K562 (cell line): ENCODE measurements around the gene GTPBP2. TPM values are rescaled to one million over a fixed set of nuclear protein-coding genes. Genes with fewer than 3 reads are reported as not detected.
A peak's percentile ranks its signal among the peaks of the same experiment; 100 is the strongest.

Source experiments
- BCLAF1 ChIP-seq, 2 experiments: fragments of 450-650 bp in 1 of 2; IDR thresholded peaks; 2 replicates each; pipeline ENCODE4 v1.6.1; 2011 to 2017; ENCODE audit warnings: low read depth in 2 of 2, antibody characterized with exemption in 1 of 2, borderline replicate concordance in 1 of 2, low read length in 1 of 2, mild to moderate bottlenecking in 1 of 2, mixed read lengths in 1 of 2; ENCODE audit not compliant: control insufficient read depth in 1 of 2
- CBFA2T3 ChIP-seq: fragments of 450-650 bp; IDR thresholded peaks from 2 replicates; pipeline ENCODE4 v1.6.1; 2017
- E2F5 ChIP-seq: sonication (generic); formaldehyde crosslinking; IDR thresholded peaks from 2 replicates; pipeline ENCODE4 v1.8.0; 2022; ENCODE audit warnings: mild to moderate bottlenecking, missing genetic modification reagents
- FOXK1 ChIP-seq: sonication (generic); formaldehyde crosslinking; IDR thresholded peaks from 2 replicates; pipeline ENCODE4 v1.8.0; 2022; ENCODE audit warnings: missing genetic modification reagents, mild to moderate bottlenecking, borderline replicate concordance
- GABPB1 ChIP-seq: sonication (generic); formaldehyde crosslinking; IDR thresholded peaks from 2 replicates; pipeline ENCODE4 v1.8.0; 2022; ENCODE audit warnings: mild to moderate bottlenecking, missing genetic modification reagents
- HNRNPLL ChIP-seq: fragments of 200-400 bp; formaldehyde crosslinking; IDR thresholded peaks from 2 replicates; pipeline ENCODE4 v1.6.1; 2017; ENCODE audit warnings: low read length, low read depth, mild to moderate bottlenecking; ENCODE audit not compliant: poor library complexity, severe bottlenecking
- KAT7 ChIP-seq: sonication (generic); formaldehyde crosslinking; IDR thresholded peaks from 2 replicates; pipeline ENCODE4 v1.8.0; 2022; ENCODE audit warnings: missing genetic modification reagents, mild to moderate bottlenecking, borderline replicate concordance
- KDM2B ChIP-seq: fragments of 250-450 bp; sonication (Bioruptor Pico); IDR thresholded peaks from 2 replicates; pipeline ENCODE4 v1.8.0; 2021; ENCODE audit warnings: mild to moderate bottlenecking, moderate library complexity
- NCOA4 ChIP-seq: fragments of 450-650 bp; IDR thresholded peaks from 2 replicates; pipeline ENCODE4 v1.6.1; 2018; ENCODE audit warnings: mild to moderate bottlenecking; ENCODE audit not compliant: partially characterized antibody
- NKRF ChIP-seq: fragments of 450-650 bp; IDR thresholded peaks from 2 replicates; pipeline ENCODE4 v1.6.1; 2016; ENCODE audit warnings: borderline replicate concordance
- NRF1 ChIP-seq, 2 experiments: fragments of 450-650 bp; IDR thresholded peaks in 1 of 2; conservative IDR thresholded peaks in 1 of 2; 2 replicates each; pipeline ENCODE4 v1.6.1; 2014; ENCODE audit warnings: mild to moderate bottlenecking in 2 of 2
- PATZ1 ChIP-seq: fragments of 250-450 bp; sonication (Bioruptor Pico); IDR thresholded peaks from 2 replicates; pipeline ENCODE4 v1.5.0; 2020; ENCODE audit warnings: mild to moderate bottlenecking, borderline replicate concordance
- PHF8 ChIP-seq: fragments of 200-600 bp; sonication (generic); IDR thresholded peaks from 2 replicates; pipeline ENCODE4 v1.6.1; 2012; ENCODE audit warnings: mixed run types, mild to moderate bottlenecking, inconsistent platforms, low read length, moderate library complexity, borderline replicate concordance
- SRSF1 ChIP-seq: fragments of 200-400 bp; formaldehyde crosslinking; IDR thresholded peaks from 2 replicates; pipeline ENCODE4 v1.6.1; 2017; ENCODE audit warnings: mild to moderate bottlenecking, low read depth, low read length, moderate library complexity
- TAF1 ChIP-seq: IDR thresholded peaks from 2 replicates; pipeline ENCODE4 v1.6.1; 2011; ENCODE audit warnings: mild to moderate bottlenecking, low read length, moderate library complexity; ENCODE audit not compliant: insufficient read depth, control insufficient read depth, severe bottlenecking; ENCODE audit errors: extremely low read depth
- ZC3H4 ChIP-seq: sonication (generic); formaldehyde crosslinking; IDR thresholded peaks from 2 replicates; pipeline ENCODE4 v1.9.0; 2021; ENCODE audit warnings: missing genetic modification reagents, borderline replicate concordance
- ZC3H8 ChIP-seq: fragments of 450-650 bp; IDR thresholded peaks from 2 replicates; pipeline ENCODE4 v1.6.1; 2017
- polyA plus RNA-seq, 8 experiments: library from polyadenylated mRNA; depleted of rRNA in 4 of 8; stranded (reverse) in 5 of 8; unstranded in 3 of 8; fragments of >200 nt; fragmentation: Nextera tagmentation in 2 of 8; fragmentation: Illumina TruSeq in 1 of 8; extraction: Ambion mirVana in 2 of 8; extraction: Trizol in 1 of 8; gene quantifications; 2 replicates each; pipeline versions ENCODE4 v1.2.1 to v1.2.3, GENCODE V29; 2011 to 2014; ENCODE audit warnings: inconsistent platforms in 1 of 8, missing spikeins in 1 of 8
- total RNA-seq, 7 experiments: library from RNA; depleted of rRNA in 6 of 7; stranded (reverse); fragments of >200 nt in 6 of 7; fragmentation: Illumina TruSeq in 2 of 7; extraction: Trizol in 2 of 7; gene quantifications; 2 replicates each; pipeline versions ENCODE4 v1.2.1 to v1.2.3, GENCODE V29; 2011 to 2021; ENCODE audit warnings: low replicate concordance in 1 of 7

The GTPBP2 gene
- total and polyA plus RNA-seq, 9 of the 15 experiments (the other 6 are each of a cell fraction or from before 2014, with no cell fraction given) = 48.4 to 196 (median 111) TPM

GRCh38 chr6:43575772-43576551 lies 53.1 kb downstream of the GTPBP2 start, which contains the start of the genes POLH and XPO5 (continued):
- TF ChIP-seq KAT7 (peak; percentile 88; the same call in 1 of the 2 replicates), PHF8 (peak; percentile 94), ZC3H8 (0 out of 2 replicates have a peak, but pooled peaks have one; percentile 77), BCLAF1 (IDR thresholded peaks at IDR 0.05; ENCODE audit: borderline replicate concordance in 1 of 2, control insufficient read depth in 1 of 2, low read depth in 2 of 2, low read length in 1 of 2) (no peak), CBFA2T3 (0 out of 2 replicates have a peak, but pooled peaks have one; percentile 13), HNRNPLL (peak; percentile 86), E2F5 (CRISPR knock-in tag) (0 out of 2 replicates have a peak, but pooled peaks have one; percentile 87), GABPB1 (CRISPR knock-in tag) (peak; percentile 52; the same call in 1 of the 2 replicates), SRSF1 (no peak), ZC3H4 (CRISPR knock-in tag) (no peak), NCOA4 (no peak), NRF1 (conservative IDR thresholded peaks at IDR 0.05 in 1 of 2, IDR thresholded peaks at IDR 0.05 in 1 of 2) (peak; percentile 100), PATZ1 (CRISPR knock-in tag) (no peak), KDM2B (CRISPR knock-in tag) (0 out of 2 replicates have a peak, but pooled peaks have one; percentile 62), NKRF (peak; percentile 81), TAF1 (peak; percentile 99), FOXK1 (CRISPR knock-in tag) (no peak)
